NCI-H82 (cell line): ENCODE results near the gene MRPS27.
A peak's percentile ranks its signal among the peaks of the same experiment; 100 is the strongest.
"Not testable (repeated sequence)": the region's sequence is repeated elsewhere in the genome, so short reads cannot be mapped to it uniquely, and the experiment has no call there.

Experiments
- DNase-seq: peaks from one replicate; lab custom pipeline; 2025; lab: John Stamatoyannopoulos, UW

MRPS27 gene

GRCh38 chr5:72325566-72326305, 5.7 kb upstream of the MRPS27 start:
- DNase-seq = no peak

GRCh38 chr5:72324189-72324825, 4.3 kb upstream of the MRPS27 start:
- no peak for DNase-seq

- not testable (repeated sequence) for DNase-seq
Measured at GRCh38 chr5:72319435-72319975, 535 bp downstream of the MRPS27 start.

GRCh38 chr5:72314571-72315172, 5.4 kb downstream of the MRPS27 start:
- no peak for DNase-seq

GRCh38 chr5:72313141-72313540, 6.9 kb downstream of the MRPS27 start:
- no peak for DNase-seq

GRCh38 chr5:72308853-72309191, 11.2 kb downstream of the MRPS27 start:
- DNase-seq = peak; percentile 50

- peak; percentile 98 for DNase-seq
Measured at GRCh38 chr5:72307968-72308852, 11.8 kb downstream of the MRPS27 start.

DNA sequence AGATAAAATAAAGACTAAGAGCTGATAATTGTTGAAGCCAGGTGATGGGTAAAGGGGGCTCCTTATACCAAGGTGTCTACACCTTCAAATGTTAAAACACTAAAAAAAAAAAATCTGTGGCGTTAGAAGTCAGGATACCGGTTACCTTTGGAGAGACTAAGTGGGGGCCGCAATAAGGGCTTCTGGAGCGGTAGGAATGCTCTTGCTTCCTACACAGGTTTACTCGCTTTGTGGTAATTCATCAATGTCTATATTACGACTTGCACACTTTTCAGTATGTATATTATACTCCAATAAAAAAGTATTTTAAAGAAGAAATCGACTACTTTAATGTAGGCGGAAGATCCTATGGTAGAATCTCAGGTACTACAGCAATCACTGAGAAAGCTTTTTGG, 12.5 kb downstream of the MRPS27 start:
- no peak for DNase-seq

DNA sequence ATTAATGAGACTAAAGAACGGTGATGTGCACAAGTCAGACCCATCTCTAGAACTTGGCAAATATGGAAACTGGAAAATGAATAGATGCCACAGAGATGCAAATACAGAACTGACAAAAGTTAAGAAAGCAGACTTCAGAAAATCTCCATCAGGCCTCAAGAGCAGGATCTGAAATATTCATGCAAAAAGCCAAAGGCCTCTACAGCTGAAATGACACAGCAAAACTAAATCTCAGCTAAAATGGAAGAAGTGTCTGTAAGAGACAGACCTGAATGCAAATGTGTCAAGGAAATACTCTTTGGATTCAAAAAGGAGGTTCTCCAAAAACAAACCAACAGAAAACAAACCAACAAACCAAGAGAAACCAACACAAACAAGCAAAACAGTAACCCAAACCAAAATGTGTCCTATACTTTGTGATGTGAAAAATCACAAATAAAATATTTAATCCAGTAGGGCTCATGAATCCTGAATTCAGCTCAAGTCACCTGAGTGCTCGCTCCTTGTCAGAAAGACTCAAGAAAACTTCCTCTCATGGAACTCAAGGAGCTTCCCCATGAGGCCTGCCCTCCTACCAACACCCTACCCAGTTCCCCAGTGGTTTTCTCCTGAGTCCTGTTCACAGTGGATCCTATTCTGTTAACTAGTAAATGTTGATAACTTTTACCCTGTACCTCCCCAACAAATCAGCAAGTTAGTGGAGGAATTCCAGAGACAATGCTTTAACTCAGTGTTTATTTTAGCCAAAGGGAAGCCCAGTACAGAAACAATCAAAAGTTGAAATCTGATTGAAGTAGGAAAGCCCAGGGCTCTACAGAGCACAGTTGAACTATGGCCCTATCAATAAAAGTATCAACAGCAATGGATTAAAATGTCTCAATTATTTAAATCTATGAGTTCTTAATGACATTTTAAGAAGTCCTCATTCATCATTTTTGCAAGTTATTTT, 14.6 kb downstream of the MRPS27 start:
- DNase-seq = no peak

- no peak for DNase-seq
Measured at GRCh38 chr5:72302171-72302570, 17.9 kb downstream of the MRPS27 start.

DNA sequence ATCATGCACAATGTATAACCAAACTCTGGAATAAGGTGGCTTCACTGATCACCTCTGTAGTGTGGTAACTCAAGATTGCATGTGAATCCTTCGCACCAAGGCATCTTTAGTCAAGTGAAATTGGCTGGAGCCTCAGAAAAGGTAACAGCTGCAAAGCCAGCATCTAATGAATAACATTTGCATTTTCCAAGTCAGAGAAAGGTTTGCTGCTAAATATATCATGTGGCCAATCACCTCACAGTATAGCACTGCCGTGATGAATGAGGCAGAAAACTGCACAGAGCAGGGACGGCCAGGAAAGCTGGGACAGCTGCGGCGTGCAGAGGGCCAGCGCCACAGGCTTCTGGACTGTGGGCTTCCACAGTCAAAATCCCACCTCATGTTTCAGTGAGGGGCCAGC, 18.5 kb downstream of the MRPS27 start:
- DNase-seq = peak; percentile 51

GRCh38 chr5:72300590-72301339, 19.3 kb downstream of the MRPS27 start:
- DNase-seq = no peak

DNA sequence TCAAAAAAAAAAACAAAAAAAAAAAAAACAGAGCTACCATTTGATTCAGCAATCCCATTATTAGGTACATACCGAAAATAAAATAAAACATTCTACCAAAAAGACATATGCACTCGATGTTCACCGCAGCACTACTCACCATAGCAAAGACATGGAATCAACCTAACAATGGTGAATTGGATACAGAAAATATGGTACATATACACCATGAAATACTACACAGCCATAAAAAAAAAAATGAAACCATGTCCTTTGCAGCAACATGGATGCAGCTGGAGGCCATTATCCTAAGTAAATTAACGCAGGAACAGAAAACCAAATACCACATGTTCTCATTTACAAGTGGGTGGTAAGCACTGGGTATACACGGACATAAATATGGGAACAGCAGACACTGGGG, 21.3 kb downstream of the MRPS27 start:
- no peak for DNase-seq

- DNase-seq = not testable (repeated sequence)
Measured at GRCh38 chr5:72298136-72298535, 21.9 kb downstream of the MRPS27 start.

DNA sequence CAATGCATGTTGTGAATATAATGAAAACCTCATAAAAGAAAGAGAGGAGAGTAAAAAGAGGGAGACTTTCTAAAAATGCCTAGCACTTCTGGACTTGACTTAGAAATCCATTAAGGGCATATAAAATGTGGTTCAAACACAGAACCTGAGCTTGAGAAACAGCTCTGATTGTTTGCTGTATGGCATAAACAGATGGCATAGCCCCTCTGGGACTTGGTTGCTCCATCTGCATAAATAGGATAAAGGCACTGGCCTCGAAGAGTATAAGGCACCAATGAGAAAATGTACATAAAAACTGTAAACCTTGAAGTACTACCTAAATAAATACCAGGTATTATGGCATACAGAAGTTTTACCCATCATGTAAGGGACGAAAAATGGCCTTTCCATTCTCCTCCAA, 23.8 kb downstream of the MRPS27 start:
- DNase-seq = peak; percentile 83

- DNase-seq = no peak
Measured at GRCh38 chr5:72295539-72295938, 24.5 kb downstream of the MRPS27 start.

- DNase-seq = no peak
Measured at GRCh38 chr5:72294473-72294872, 25.6 kb downstream of the MRPS27 start.

DNA sequence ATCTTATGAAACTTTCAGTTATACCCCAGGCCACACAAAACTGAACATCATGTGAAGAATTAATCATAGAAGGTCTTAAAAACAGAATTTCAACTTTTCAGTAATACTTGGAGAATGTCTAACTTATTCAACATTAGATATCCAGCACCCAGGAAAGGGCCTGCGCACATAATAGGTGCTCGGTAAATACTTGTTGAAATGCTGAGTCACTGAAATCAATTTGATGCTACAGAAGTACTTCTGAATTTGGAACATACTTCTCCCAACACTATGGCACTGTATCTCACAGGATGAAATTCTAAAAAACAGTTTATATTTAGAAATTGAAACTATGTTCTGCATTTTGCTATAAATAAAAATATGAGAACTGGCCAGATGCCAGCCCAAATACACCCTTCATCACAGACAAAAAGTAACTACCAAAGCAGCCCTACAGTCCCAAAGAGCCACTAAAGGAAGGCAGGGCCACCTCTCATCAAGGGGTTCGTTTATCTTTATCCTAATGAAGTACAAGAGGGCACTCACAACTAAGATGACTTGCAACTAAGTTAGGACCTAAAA, 26.5 kb downstream of the MRPS27 start:
- no peak for DNase-seq

GRCh38 chr5:72292411-72292810, 27.6 kb downstream of the MRPS27 start:
- DNase-seq = no peak

DNA sequence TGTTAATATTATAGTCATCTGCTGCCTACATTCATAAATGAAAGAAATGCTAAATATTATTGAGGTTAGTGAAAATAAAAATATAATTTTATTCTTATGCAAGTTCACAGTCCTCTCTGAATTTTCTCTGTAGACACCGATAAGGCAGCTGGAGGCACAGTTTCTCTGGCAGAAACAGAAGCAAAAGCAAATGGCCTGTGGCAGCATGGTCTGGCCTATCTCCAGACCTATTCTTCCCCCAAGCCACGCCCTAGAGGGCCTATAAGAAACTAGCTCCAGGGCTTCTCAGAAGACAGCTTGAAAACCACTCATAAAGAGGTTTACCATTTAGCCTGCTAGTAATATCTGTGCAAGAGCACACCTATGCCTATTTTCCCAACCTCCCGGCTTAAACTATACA, 28.4 kb downstream of the MRPS27 start:
- peak; percentile 15 for DNase-seq
